Retinal pigment epithelial cell (primary cell): ENCODE results near the gene SNURF.
"Not testable (repeated sequence)": the region's sequence is repeated elsewhere in the genome, so short reads cannot be mapped to it uniquely, and the experiment has no call there.

Experiments
- DNase-seq: peaks from one replicate; pipeline ENCODE4 v3.0.0-alpha.2; 2010; ENCODE audit warnings: low read depth
- H3K4me3 ChIP-seq: 2 replicates; pipeline ENCODE4 v1.5.1; 2011; ENCODE audit warnings: mild to moderate bottlenecking, low read length, control low read depth, moderate library complexity
- TF ChIP-seq, protein P1 (sequence below): conservative IDR thresholded peaks from 2 replicates; pipeline ENCODE4 v1.5.1; 2011; ENCODE audit warnings: low read depth, low read length, control low read depth, inconsistent platforms

SNURF gene

DNA sequence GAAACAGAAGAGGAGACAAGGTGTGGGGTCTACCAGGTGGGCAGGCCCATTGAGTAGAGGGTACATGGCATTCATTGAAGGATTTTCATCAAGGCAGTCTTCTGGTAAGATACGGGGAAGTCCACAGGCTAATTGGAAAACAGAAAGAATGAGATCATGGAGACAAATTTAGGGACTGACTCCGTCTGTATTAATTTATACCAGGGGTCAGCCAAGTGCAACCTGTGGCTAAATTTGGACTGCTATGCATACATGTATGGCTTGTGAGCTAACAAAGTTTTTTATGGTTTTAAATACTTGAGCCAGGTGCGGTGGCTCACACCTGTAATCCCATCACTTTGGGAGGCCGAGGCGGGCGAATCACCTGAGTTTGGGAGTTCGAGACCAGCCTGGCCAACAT lies 21.1 kb upstream of the SNURF start:
- TF ChIP-seq, protein P1, sequence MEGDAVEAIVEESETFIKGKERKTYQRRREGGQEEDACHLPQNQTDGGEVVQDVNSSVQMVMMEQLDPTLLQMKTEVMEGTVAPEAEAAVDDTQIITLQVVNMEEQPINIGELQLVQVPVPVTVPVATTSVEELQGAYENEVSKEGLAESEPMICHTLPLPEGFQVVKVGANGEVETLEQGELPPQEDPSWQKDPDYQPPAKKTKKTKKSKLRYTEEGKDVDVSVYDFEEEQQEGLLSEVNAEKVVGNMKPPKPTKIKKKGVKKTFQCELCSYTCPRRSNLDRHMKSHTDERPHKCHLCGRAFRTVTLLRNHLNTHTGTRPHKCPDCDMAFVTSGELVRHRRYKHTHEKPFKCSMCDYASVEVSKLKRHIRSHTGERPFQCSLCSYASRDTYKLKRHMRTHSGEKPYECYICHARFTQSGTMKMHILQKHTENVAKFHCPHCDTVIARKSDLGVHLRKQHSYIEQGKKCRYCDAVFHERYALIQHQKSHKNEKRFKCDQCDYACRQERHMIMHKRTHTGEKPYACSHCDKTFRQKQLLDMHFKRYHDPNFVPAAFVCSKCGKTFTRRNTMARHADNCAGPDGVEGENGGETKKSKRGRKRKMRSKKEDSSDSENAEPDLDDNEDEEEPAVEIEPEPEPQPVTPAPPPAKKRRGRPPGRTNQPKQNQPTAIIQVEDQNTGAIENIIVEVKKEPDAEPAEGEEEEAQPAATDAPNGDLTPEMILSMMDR = no peak
- no peak overlapping the region for H3K4me3 ChIP-seq
- DNase-seq = no peak

- not testable (repeated sequence) for H3K4me3 ChIP-seq, DNase-seq
These were observed 16.6 kb upstream of the SNURF start for GRCh38 chr15:24938224-24938623.

GRCh38 chr15:24940236-24940635 lies 14.6 kb upstream of the SNURF start:
- no peak overlapping the region for H3K4me3 ChIP-seq
- DNase-seq = no peak
- TF ChIP-seq, protein P1 = no peak

- DNase-seq = no peak
- TF ChIP-seq, protein P1 = no peak
These were observed 11.4 kb upstream of the SNURF start for GRCh38 chr15:24943361-24943760.

GRCh38 chr15:24944954-24945353 lies 9.8 kb upstream of the SNURF start:
- TF ChIP-seq, protein P1 = no peak
- DNase-seq = no peak

More at GRCh38 chr15:24943361-24943760, 11.4 kb upstream of the SNURF start:
- H3K4me3 ChIP-seq = no peak overlapping the region

GRCh38 chr15:24945711-24946110 lies 9.1 kb upstream of the SNURF start:
- TF ChIP-seq, protein P1 = no peak
- no peak overlapping the region for H3K4me3 ChIP-seq
- no peak for DNase-seq

More at GRCh38 chr15:24944954-24945353, 9.8 kb upstream of the SNURF start:
- H3K4me3 ChIP-seq = no peak overlapping the region

DNA sequence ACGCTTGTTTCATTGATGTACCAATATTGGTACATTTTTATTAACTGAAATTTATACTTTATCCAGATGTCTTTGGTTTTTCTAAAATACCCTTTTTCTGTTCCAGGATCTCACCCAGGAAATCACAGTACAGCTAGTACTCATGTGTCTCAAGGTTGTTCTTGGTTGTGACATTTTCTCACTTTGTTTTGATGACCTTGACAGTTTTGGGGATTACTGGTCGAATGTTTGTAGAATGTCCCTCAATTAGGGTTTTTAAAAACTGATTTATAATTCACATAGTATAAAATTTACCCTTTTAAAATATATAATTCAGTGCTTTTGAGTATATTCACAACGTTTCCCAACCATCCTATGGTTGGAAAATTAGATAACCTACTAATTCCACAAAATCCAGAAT lies 6.3 kb upstream of the SNURF start:
- H3K4me3 ChIP-seq = no peak overlapping the region
- TF ChIP-seq, protein P1 = no peak
- no peak for DNase-seq

GRCh38 chr15:24955531-24955921 lies 739 bp downstream of the SNURF start:
- DNase-seq = no peak
- TF ChIP-seq, protein P1 = no peak

More at GRCh38 chr15:24955531-24955921, 739 bp downstream of the SNURF start:
- peak overlapping the region; percentile 92 for H3K4me3 ChIP-seq
